H1 (cell line): ENCODE measurements around the gene C2orf81. TPM values are rescaled to one million over a fixed set of nuclear protein-coding genes. Genes with fewer than 3 reads are reported as not detected.

Experiments
- CTCF ChIA-PET: fragments of 300-600 bp; sonication (Branson Sonifier 250); formaldehyde crosslinking; loops from one replicate; lab custom pipeline; 2021; ENCODE audit not compliant: partially characterized antibody; lab: Charles Lee
- POLR2A ChIA-PET: fragments of 300-600 bp; sonication (Branson Sonifier 250); formaldehyde crosslinking; loops from one replicate; lab custom pipeline; 2021; ENCODE audit warnings: inconsistent platforms; ENCODE audit not compliant: partially characterized antibody; lab: Charles Lee
- DNase-seq, 2 experiments: peaks; one replicate each; pipeline versions ENCODE4 v3.0.0 to v3.0.0-alpha.2; 2010 to 2022; ENCODE audit warnings: low spot score in 2 of 2, low read depth in 1 of 2, mixed read lengths in 1 of 2
- FAIRE-seq: peaks from 2 replicates; lab custom pipeline; 2011; peaks lifted over from hg19 to GRCh38; lab: Jason Lieb, UNC
- H2AFZ ChIP-seq: 2 replicates; pipeline ENCODE4 v1.8.1; 2012; ENCODE audit warnings: low read length, inconsistent platforms
- H2AK5ac ChIP-seq: 2 replicates; pipeline ENCODE4 v1.6.1; 2013; ENCODE audit warnings: low read depth, low read length
- H2BK120ac ChIP-seq: replicated peaks from 2 replicates; pipeline ENCODE3; 2013; ENCODE audit warnings: low read depth, low read length, inconsistent platforms
- H2BK12ac ChIP-seq: 2 replicates; pipeline ENCODE4 v1.6.1; 2013; ENCODE audit warnings: low read depth, low read length
- H2BK15ac ChIP-seq: 2 replicates; pipeline ENCODE4 v1.6.1; 2013; ENCODE audit warnings: low read length
- H2BK20ac ChIP-seq: 2 replicates; pipeline ENCODE4 v1.6.1; 2013; ENCODE audit warnings: low read length
- H2BK5ac ChIP-seq: 2 replicates; pipeline ENCODE4 v1.6.1; 2013; ENCODE audit warnings: low read depth, low read length
- H3K14ac ChIP-seq: 2 replicates; pipeline ENCODE4 v1.6.1; 2013; ENCODE audit warnings: inconsistent platforms; ENCODE audit not compliant: insufficient read length
- H3K18ac ChIP-seq: 2 replicates; pipeline ENCODE4 v1.6.1; 2013; ENCODE audit warnings: low read length; ENCODE audit errors: extremely low read depth
- H3K23ac ChIP-seq: 2 replicates; pipeline ENCODE4 v1.6.1; 2013; ENCODE audit warnings: inconsistent platforms; ENCODE audit not compliant: insufficient read length
- H3K23me2 ChIP-seq: 2 replicates; pipeline ENCODE4 v1.6.1; 2013; ENCODE audit warnings: low read depth, low read length
- H3K27ac ChIP-seq: 2 replicates; pipeline ENCODE4 v1.6.1; 2011; ENCODE audit warnings: low read depth, low read length, inconsistent platforms
- H3K27me3 ChIP-seq, 4 experiments: replicated peaks in 1 of 4; 1 replicate in 1 of 4; 2 replicates in 3 of 4; pipeline versions ENCODE4 v1.6.1 to v1.8.1; 2011 to 2013; ENCODE audit warnings: low read length in 3 of 4, mild to moderate bottlenecking in 3 of 4, inconsistent platforms in 2 of 4, mixed read lengths in 2 of 4, moderate library complexity in 1 of 4; ENCODE audit not compliant: control insufficient read depth in 3 of 4, insufficient read depth in 3 of 4; ENCODE audit errors: extremely low read depth in 1 of 4
- H3K36me3 ChIP-seq, 4 experiments: 2 replicates each; pipeline versions ENCODE4 v1.6.1 to v1.8.1; 2011 to 2013; ENCODE audit warnings: mild to moderate bottlenecking in 4 of 4, low read length in 3 of 4, moderate library complexity in 2 of 4, control low read depth in 1 of 4, inconsistent platforms in 1 of 4; ENCODE audit not compliant: insufficient read depth in 4 of 4, control insufficient read depth in 2 of 4
- H3K4ac ChIP-seq: replicated peaks from 2 replicates; pipeline ENCODE3; 2013; ENCODE audit warnings: low read length, low read depth, mixed read lengths, inconsistent platforms; ENCODE audit not compliant: insufficient read length
- H3K4me1 ChIP-seq, 4 experiments: replicated peaks in 1 of 4; 1 replicate in 1 of 4; 2 replicates in 3 of 4; pipeline versions ENCODE4 v1.6.1 to v1.8.1; 2011 to 2013; ENCODE audit warnings: low read length in 3 of 4, inconsistent platforms in 2 of 4, mixed read lengths in 1 of 4; ENCODE audit not compliant: insufficient read depth in 4 of 4, control insufficient read depth in 3 of 4
- H3K4me2 ChIP-seq, 2 experiments: 2 replicates each; pipeline versions ENCODE4 v1.6.1 to v1.8.1; 2011 to 2013; ENCODE audit warnings: low read depth in 2 of 2, low read length in 2 of 2, control low read depth in 1 of 2, inconsistent platforms in 1 of 2, mild to moderate bottlenecking in 1 of 2; ENCODE audit not compliant: insufficient read depth in 1 of 2
- H3K4me3 ChIP-seq, 4 experiments: fragments of 200-600, 300-600 bp in 1 of 4; sonication (generic), shearing (Covaris generic), sonication (Bioruptor Twin) in 1 of 4; 2 replicates each; pipeline versions ENCODE4 v1.5.1 to v1.8.1; 2011 to 2016; ENCODE audit warnings: low read length in 4 of 4, low read depth in 3 of 4, control low read depth in 2 of 4, inconsistent platforms in 2 of 4, mild to moderate bottlenecking in 2 of 4, mixed read lengths in 1 of 4, moderate library complexity in 1 of 4; ENCODE audit not compliant: insufficient read depth in 2 of 4; ENCODE audit errors: extremely low read depth in 1 of 4
- H3K56ac ChIP-seq: replicated peaks from 2 replicates; pipeline ENCODE3; 2013; ENCODE audit warnings: low read depth, mild to moderate bottlenecking, mixed read lengths, low read length, inconsistent platforms; ENCODE audit not compliant: insufficient read length
- H3K79me1 ChIP-seq: 2 replicates; pipeline ENCODE4 v1.6.1; 2013; ENCODE audit warnings: low read depth, low read length, control low read depth
- H3K79me2 ChIP-seq, 2 experiments: 2 replicates each; pipeline versions ENCODE4 v1.6.1 to v1.8.1; 2012 to 2013; ENCODE audit warnings: low read length in 2 of 2, mild to moderate bottlenecking in 2 of 2, inconsistent platforms in 1 of 2; ENCODE audit not compliant: insufficient read depth in 2 of 2, control insufficient read depth in 1 of 2
- H3K9ac ChIP-seq, 4 experiments: replicated peaks in 1 of 4; 1 replicate in 1 of 4; 2 replicates in 3 of 4; pipeline versions ENCODE4 v1.6.1 to v1.8.1; 2011 to 2013; ENCODE audit warnings: low read depth in 3 of 4, low read length in 3 of 4, control low read depth in 2 of 4, mild to moderate bottlenecking in 2 of 4, moderate library complexity in 2 of 4, inconsistent platforms in 1 of 4; ENCODE audit errors: extremely low read depth in 1 of 4
- H3K9me3 ChIP-seq, 2 experiments: 2 replicates each; pipeline versions ENCODE4 v1.6.1 to v1.8.1; 2012 to 2013; ENCODE audit warnings: mild to moderate bottlenecking in 2 of 2, moderate library complexity in 2 of 2, control low read depth in 1 of 2, inconsistent platforms in 1 of 2, low read depth in 1 of 2, low read length in 1 of 2, mixed read lengths in 1 of 2; ENCODE audit not compliant: insufficient read depth in 2 of 2
- H4K20me1 ChIP-seq, 2 experiments: replicated peaks in 1 of 2; 2 replicates each; pipeline versions ENCODE3 to v1.8.1; 2011 to 2013; ENCODE audit warnings: inconsistent platforms in 2 of 2, low read length in 2 of 2, mild to moderate bottlenecking in 1 of 2; ENCODE audit not compliant: insufficient read depth in 2 of 2, control insufficient read depth in 1 of 2
- H4K5ac ChIP-seq: 2 replicates; pipeline ENCODE4 v1.6.1; 2013; ENCODE audit warnings: low read length, low read depth, mixed read lengths, inconsistent platforms; ENCODE audit not compliant: insufficient read length
- H4K8ac ChIP-seq: 2 replicates; pipeline ENCODE4 v1.8.0; 2013; ENCODE audit warnings: mild to moderate bottlenecking, moderate library complexity, low read length, inconsistent platforms; ENCODE audit not compliant: insufficient read depth; ENCODE audit errors: extremely low read depth
- H4K91ac ChIP-seq: replicated peaks from 2 replicates; pipeline ENCODE3; 2013; ENCODE audit warnings: low read length, mixed read lengths, inconsistent platforms; ENCODE audit not compliant: insufficient read length
- BACH1 ChIP-seq: IDR thresholded peaks from 2 replicates; pipeline ENCODE4 v1.6.1; 2012; ENCODE audit warnings: low read length, improper control_type of control experiment
- EGR1 ChIP-seq: IDR thresholded peaks from 2 replicates; pipeline ENCODE4 v1.6.1; 2011; ENCODE audit warnings: low read depth, low read length, borderline replicate concordance
- TAF1 ChIP-seq: IDR thresholded peaks from 2 replicates; pipeline ENCODE4 v1.6.1; 2011; ENCODE audit warnings: mild to moderate bottlenecking, low read depth, low read length
- TAF7 ChIP-seq: optimal IDR thresholded peaks from 2 replicates; pipeline ENCODE3; 2011; ENCODE audit warnings: low read depth, mild to moderate bottlenecking, inconsistent platforms, low read length, moderate library complexity, borderline replicate concordance
- TCF12 ChIP-seq: IDR thresholded peaks from 2 replicates; pipeline ENCODE4 v1.6.1; 2011; ENCODE audit warnings: low read depth, mild to moderate bottlenecking, low read length
- WGBS, 2 experiments: shearing (Covaris generic) in 1 of 2; methylation state at CpG; one replicate each; pipeline versions ENCODE4 v1.1.6 to v1.1.7; 2013 to 2015; ENCODE audit warnings: low lambda C conversion rate in 2 of 2, mixed read lengths in 2 of 2, inconsistent platforms in 1 of 2, low coverage in 1 of 2, missing lambda C conversion rate in 1 of 2; ENCODE audit not compliant: insufficient replicate concordance in 2 of 2, insufficient coverage in 1 of 2, insufficient read length in 1 of 2; ENCODE audit errors: extremely low coverage in 1 of 2, missing lambda C conversion rate in 1 of 2; 5-methylcytosine and 5-hydroxymethylcytosine counted together
- polyA plus RNA-seq, 7 experiments: library from polyadenylated mRNA; depleted of rRNA in 3 of 7; stranded (reverse) in 5 of 7; unstranded in 2 of 7; fragments of >200 nt in 5 of 7; fragments of 200-250 nt in 2 of 7; gene quantifications; 1 replicate in 5 of 7; 2 replicates in 1 of 7; 4 replicates in 1 of 7; pipeline versions ENCODE4 v1.2.1 to v1.2.3, GENCODE V29; 2011 to 2013; ENCODE audit warnings: missing spikeins in 2 of 7, mixed read lengths in 2 of 7
- total RNA-seq: library from RNA; stranded (reverse); fragmentation: NEBNext Ultra II Directional; extraction: Animal tissue kit (Norgen Biotek cat#: 25700); gene quantifications from 2 replicates; pipeline ENCODE4 v1.2.1, GENCODE V29; 2021
- TF ChIP-seq, protein P1 (sequence below), 3 experiments: IDR thresholded peaks; 1 replicate in 2 of 3; 2 replicates in 1 of 3; pipeline versions ENCODE4 v1.5.1 to v1.6.1; 2011; ENCODE audit warnings: low read length in 3 of 3, mild to moderate bottlenecking in 3 of 3, inconsistent platforms in 2 of 3, low read depth in 1 of 3, moderate library complexity in 1 of 3; ENCODE audit not compliant: insufficient read depth in 1 of 3; ENCODE audit errors: control extremely low read depth in 1 of 3

The C2orf81 gene
- total and polyA plus RNA-seq, 2 of the 8 experiments (the other 6 are each of a cell fraction or from before 2014, with no cell fraction given): 1.6 to 3.3 TPM

GRCh38 chr2:74440378-74441169 lies 19.2 kb upstream of the C2orf81 start:
- Histone ChIP-seq H2AK5ac (no peak overlapping the region), H4K8ac (peak overlapping the region; percentile 97), H3K27me3 (no peaks in the 10 kb centered on the region; a peak in 2 of 7 replicates), H3K4me3 (peak overlapping the region; percentile 69 to 90 (median 80)), H2BK12ac (no peak overlapping the region), H3K4me1 (peaks cover 4 to 24% (median 17%) of the 10 kb centered on the region in 4 experiments; a peak in 6 of 7 replicates), H3K14ac (no peak overlapping the region), H4K91ac (no peak overlapping the region), H2AFZ (peak overlapping the region; percentile 71; the same call in 1 of the 2 replicates), H3K79me1 (peaks cover 13% of the 10 kb centered on the region), H3K18ac (peak overlapping the region; percentile 72; the same call in 1 of the 2 replicates), H3K56ac (peak overlapping the region; percentile 72), H2BK20ac (no peak overlapping the region), H2BK15ac (no peak overlapping the region; the same call in 1 of the 2 replicates), H3K4me2 (peak overlapping the region; percentile 68 to 92), H3K23me2 (peaks cover 6% of the 10 kb centered on the region; the same call in 1 of the 2 replicates), H2BK5ac (peak overlapping the region; percentile 79), H3K4ac (no peak overlapping the region), H3K79me2 (peaks cover 4 to 35% of the 10 kb centered on the region in 2 experiments; a peak in 2 of 4 replicates), H3K9me3 (no peaks in the 10 kb centered on the region), H3K36me3 (peaks cover 0 to 5% (median 0%) of the 10 kb centered on the region in 4 experiments; a peak in 1 of 8 replicates), H3K27ac (peak overlapping the region; percentile 87), H3K23ac (no peak overlapping the region), H3K9ac (peak overlapping the region; percentile 64 to 77 (median 74)), H4K20me1 (peaks cover 4 to 10% of the 10 kb centered on the region in 2 experiments), H4K5ac (peak overlapping the region; percentile 92), H2BK120ac (no peak overlapping the region)
- DNase-seq: peak in 1 of 2 experiments; percentile 92
- 1% methylated on average over 31 of the region's 45 CpGs; no CpG with 5 or more reads in 1 of the 2 experiments for WGBS, 2 experiments
- POLR2A ChIA-PET: interaction anchor here (0.6 to 3.9 kb wide), 24 partner anchors 9 to 179 kb away, joined by 3 to 66 read pairs (median 4); partner anchors contain the start of genes AUP1, C2orf81, CCDC142 and HTRA2
- FAIRE-seq: no peak
- CTCF ChIA-PET: interaction anchor here (0.6 to 3.1 kb wide), 14 partner anchors 9 to 106 kb away, joined by 3 to 16 read pairs (median 4); partner anchors contain the start of genes CCDC142, TTC31 and WBP1
- TF ChIP-seq EGR1 (peak; percentile 89; the same call in 1 of the 2 replicates), TCF12 (0 out of 2 replicates have a peak, but pooled peaks have one; percentile 13), TAF1 (peak; percentile 69; the same call in 1 of the 2 replicates), TAF7 (peak; percentile 57), BACH1 (peak; percentile 61)
- TF ChIP-seq, protein P1, sequence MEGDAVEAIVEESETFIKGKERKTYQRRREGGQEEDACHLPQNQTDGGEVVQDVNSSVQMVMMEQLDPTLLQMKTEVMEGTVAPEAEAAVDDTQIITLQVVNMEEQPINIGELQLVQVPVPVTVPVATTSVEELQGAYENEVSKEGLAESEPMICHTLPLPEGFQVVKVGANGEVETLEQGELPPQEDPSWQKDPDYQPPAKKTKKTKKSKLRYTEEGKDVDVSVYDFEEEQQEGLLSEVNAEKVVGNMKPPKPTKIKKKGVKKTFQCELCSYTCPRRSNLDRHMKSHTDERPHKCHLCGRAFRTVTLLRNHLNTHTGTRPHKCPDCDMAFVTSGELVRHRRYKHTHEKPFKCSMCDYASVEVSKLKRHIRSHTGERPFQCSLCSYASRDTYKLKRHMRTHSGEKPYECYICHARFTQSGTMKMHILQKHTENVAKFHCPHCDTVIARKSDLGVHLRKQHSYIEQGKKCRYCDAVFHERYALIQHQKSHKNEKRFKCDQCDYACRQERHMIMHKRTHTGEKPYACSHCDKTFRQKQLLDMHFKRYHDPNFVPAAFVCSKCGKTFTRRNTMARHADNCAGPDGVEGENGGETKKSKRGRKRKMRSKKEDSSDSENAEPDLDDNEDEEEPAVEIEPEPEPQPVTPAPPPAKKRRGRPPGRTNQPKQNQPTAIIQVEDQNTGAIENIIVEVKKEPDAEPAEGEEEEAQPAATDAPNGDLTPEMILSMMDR (IDR thresholded peaks at IDR 0.05; ENCODE audit: control extremely low read depth in 1 of 3, insufficient read depth in 1 of 3, low read depth in 1 of 3, low read length in 3 of 3): peak in 2 of 3 experiments; percentile 12 to 18; a peak in 2 of 4 replicates
